Measurements from ENCODE around the gene CHSY1. TPM values are rescaled to one million over a fixed set of nuclear protein-coding genes. Genes with fewer than 3 reads are reported as not detected.

CHSY1 gene
- total RNA-seq, 4 donors from 2014 or later: 25.6 to 62.8 (median 46.0) TPM

GRCh38 chr15:101275018-101275417 is 23.2 kb upstream of the CHSY1 start:
- no peaks in the 10 kb centered on the region for H3K9me3 ChIP-seq
- H3K4me1 ChIP-seq: no peaks in the 10 kb centered on the region
- intact Hi-C loops (cut with DNase I; ENCODE audit: low total_unique reads): no loop called here
- H3K4me3 ChIP-seq: no peak overlapping the region
- TF ChIP-seq POLR2A (IDR thresholded peaks at IDR 0.05): no peak
- no peak for TF ChIP-seq CTCF (IDR thresholded peaks at IDR 0.05)
- no peaks in the 10 kb centered on the region for H3K27me3 ChIP-seq
- no peak for DNase-seq
- H3K27ac ChIP-seq: no peak overlapping the region
- no peaks in the 10 kb centered on the region for H3K36me3 ChIP-seq

DNA sequence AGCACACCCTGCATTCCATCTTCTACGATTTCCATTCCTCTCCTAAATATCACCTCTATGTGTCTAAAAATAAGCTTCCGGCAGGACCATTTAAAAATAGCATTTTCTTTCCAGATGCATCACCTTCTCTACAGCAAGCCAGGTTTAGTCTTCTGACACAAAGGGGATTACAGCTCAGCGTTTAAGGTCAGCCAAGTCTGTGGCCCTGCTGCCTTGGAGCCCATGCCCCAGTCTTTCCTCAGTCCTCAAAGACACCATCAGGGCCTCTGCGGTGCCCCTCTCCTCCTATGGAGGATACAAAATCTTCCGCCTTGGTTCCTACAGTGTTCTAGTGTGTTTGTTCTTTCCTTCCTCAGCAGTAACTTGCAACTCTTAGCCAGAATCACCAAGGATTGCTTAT is 21.7 kb upstream of the CHSY1 start:
- no peaks in the 10 kb centered on the region for H3K27me3 ChIP-seq
- no peaks in the 10 kb centered on the region for H3K4me1 ChIP-seq
- H3K9me3 ChIP-seq: no peaks in the 10 kb centered on the region
- intact Hi-C loops (cut with DNase I; ENCODE audit: low total_unique reads): no loop called here
- no peak for TF ChIP-seq POLR2A (IDR thresholded peaks at IDR 0.05)
- no peak for TF ChIP-seq CTCF (IDR thresholded peaks at IDR 0.05)
- H3K36me3 ChIP-seq: no peaks in the 10 kb centered on the region
- DNase-seq: no peak
- no peak overlapping the region for H3K4me3 ChIP-seq
- H3K27ac ChIP-seq: no peak overlapping the region

DNA sequence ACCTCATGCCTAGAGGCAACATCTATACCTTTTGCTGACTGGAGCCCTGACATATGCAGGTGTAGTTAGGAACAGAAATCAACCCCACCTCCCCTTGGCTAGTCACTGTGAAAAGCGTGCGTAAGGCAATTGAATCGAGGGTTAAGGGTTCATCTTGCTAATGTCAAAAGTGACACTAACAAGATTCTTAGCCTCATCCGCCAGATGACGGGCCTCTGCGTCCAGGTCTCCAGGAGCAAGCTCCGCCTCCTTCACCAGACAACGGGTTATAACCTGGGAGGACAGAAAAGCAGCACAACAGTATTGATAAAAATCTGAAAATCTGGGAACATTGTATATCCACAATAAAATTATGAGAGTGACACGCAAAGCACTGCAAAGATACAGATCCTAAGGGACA is 20.7 kb upstream of the CHSY1 start:
- Histone ChIP-seq H3K27ac (no peak overlapping the region), H3K36me3 (no peaks in the 10 kb centered on the region), H3K9me3 (no peaks in the 10 kb centered on the region), H3K4me3 (no peak overlapping the region), H3K4me1 (no peaks in the 10 kb centered on the region), H3K27me3 (no peaks in the 10 kb centered on the region)
- TF ChIP-seq CTCF (IDR thresholded peaks at IDR 0.05): no peak
- no peak for TF ChIP-seq POLR2A (IDR thresholded peaks at IDR 0.05)
- intact Hi-C loops (cut with DNase I; ENCODE audit: low total_unique reads): no loop called here
- DNase-seq: no peak

GRCh38 chr15:101269479-101270223 is 17.8 kb upstream of the CHSY1 start:
- Histone ChIP-seq H3K27me3 (no peaks in the 10 kb centered on the region), H3K4me1 (no peaks in the 10 kb centered on the region), H3K4me3 (no peak overlapping the region), H3K27ac (no peak overlapping the region), H3K9me3 (no peaks in the 10 kb centered on the region), H3K36me3 (no peaks in the 10 kb centered on the region)
- TF ChIP-seq CTCF (IDR thresholded peaks at IDR 0.05): no peak
- no peak for TF ChIP-seq POLR2A (IDR thresholded peaks at IDR 0.05)
- intact Hi-C loops (cut with DNase I; ENCODE audit: low total_unique reads): no loop called here
- no peak for DNase-seq

GRCh38 chr15:101267320-101268104 is 15.7 kb upstream of the CHSY1 start:
- intact Hi-C loops (cut with DNase I; ENCODE audit: low total_unique reads): no loop called here
- Histone ChIP-seq H3K27me3 (no peaks in the 10 kb centered on the region), H3K27ac (peak overlapping the region; percentile 65 to 67), H3K4me1 (no peaks in the 10 kb centered on the region), H3K36me3 (no peaks in the 10 kb centered on the region), H3K9me3 (no peaks in the 10 kb centered on the region), H3K4me3 (no peak overlapping the region)
- peak; percentile 48 to 54 for DNase-seq
- no peak for TF ChIP-seq POLR2A (IDR thresholded peaks at IDR 0.05)
- no peak for TF ChIP-seq CTCF (IDR thresholded peaks at IDR 0.05)

All from uterus (tissue), 4 donors.